Astrocyte of the spinal cord (primary cell): Measurements from ENCODE around the gene RGS9.

Experiments used
- DNase-seq: peaks from one replicate; pipeline ENCODE4 v3.0.0; 2011; ENCODE audit warnings: low read depth, low spot score
- H3K4me3 ChIP-seq: 2 replicates; pipeline ENCODE4 v1.5.1; 2011; ENCODE audit warnings: low read depth, mild to moderate bottlenecking, low read length, moderate library complexity
- in situ Hi-C: cut with HindIII; loops from 2 replicates; pipeline ENCODE4 v1.10.0; 2017; ENCODE audit warnings: low sequenced_read_pairs
- TF ChIP-seq, protein P1 (sequence below): IDR thresholded peaks from 2 replicates; pipeline ENCODE4 v1.5.1; 2012; ENCODE audit warnings: low read depth, mild to moderate bottlenecking, low read length, inconsistent platforms

Gene RGS9

DNA sequence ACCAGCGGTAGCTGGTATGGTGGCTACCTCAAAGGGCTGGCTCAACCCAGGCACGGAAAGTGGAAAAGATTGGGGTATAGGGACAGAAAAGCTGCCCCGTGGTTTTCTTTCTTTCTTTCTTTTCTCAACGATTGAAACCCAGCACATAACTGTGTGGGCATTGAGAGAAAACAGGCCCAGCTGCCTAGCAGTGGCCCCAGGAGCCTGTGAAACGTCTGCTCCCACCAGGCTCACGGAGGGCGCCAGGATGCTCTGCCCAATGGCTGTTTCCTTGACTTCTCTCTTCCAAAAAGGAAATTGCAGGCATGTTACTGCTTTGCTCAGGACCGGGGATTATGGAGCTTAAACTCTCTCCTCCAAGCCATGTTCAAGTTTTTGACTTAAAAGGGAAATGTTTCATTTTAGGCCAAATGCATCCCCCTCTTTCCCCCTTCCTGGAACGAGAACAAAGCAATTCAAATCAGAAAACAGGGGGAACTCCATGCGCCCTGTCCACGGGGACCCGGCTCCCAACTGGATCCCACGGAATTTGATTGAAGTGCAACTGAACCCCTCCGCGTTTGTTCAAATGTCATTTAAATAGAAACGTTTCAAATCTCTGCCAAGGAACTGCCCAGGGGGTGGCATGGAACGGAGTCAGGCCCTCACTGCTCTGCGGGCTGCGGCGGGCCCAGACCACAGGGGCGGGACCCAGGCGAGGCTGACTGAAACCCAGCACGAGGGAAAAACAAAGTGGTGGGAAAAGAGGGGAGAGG, 133.5 kb downstream of the RGS9 start:
- H3K4me3 ChIP-seq, result no peak overlapping the region
- in situ Hi-C loops, result no loop called here
- peak; percentile 23 for DNase-seq
- TF ChIP-seq, protein P1, sequence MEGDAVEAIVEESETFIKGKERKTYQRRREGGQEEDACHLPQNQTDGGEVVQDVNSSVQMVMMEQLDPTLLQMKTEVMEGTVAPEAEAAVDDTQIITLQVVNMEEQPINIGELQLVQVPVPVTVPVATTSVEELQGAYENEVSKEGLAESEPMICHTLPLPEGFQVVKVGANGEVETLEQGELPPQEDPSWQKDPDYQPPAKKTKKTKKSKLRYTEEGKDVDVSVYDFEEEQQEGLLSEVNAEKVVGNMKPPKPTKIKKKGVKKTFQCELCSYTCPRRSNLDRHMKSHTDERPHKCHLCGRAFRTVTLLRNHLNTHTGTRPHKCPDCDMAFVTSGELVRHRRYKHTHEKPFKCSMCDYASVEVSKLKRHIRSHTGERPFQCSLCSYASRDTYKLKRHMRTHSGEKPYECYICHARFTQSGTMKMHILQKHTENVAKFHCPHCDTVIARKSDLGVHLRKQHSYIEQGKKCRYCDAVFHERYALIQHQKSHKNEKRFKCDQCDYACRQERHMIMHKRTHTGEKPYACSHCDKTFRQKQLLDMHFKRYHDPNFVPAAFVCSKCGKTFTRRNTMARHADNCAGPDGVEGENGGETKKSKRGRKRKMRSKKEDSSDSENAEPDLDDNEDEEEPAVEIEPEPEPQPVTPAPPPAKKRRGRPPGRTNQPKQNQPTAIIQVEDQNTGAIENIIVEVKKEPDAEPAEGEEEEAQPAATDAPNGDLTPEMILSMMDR, result no peak

- TF ChIP-seq, protein P1, result no peak
- DNase-seq, result no peak
- H3K4me3 ChIP-seq, result no peak overlapping the region
- in situ Hi-C loops, result no loop called here
Observed at GRCh38 chr17:65271296-65271695, 134.1 kb downstream of the RGS9 start.
